ENCODE results near the gene PLCZ1. TPM values are rescaled to one million over a fixed set of nuclear protein-coding genes. Genes with fewer than 3 reads are reported as not detected.

The PLCZ1 gene
- total and polyA plus RNA-seq, 2 experiments from 2014 or later: not detected

- TF ChIP-seq EZH2 (IDR thresholded peaks at IDR 0.05; ENCODE audit: borderline replicate concordance): no peak
- TF ChIP-seq, protein P1, sequence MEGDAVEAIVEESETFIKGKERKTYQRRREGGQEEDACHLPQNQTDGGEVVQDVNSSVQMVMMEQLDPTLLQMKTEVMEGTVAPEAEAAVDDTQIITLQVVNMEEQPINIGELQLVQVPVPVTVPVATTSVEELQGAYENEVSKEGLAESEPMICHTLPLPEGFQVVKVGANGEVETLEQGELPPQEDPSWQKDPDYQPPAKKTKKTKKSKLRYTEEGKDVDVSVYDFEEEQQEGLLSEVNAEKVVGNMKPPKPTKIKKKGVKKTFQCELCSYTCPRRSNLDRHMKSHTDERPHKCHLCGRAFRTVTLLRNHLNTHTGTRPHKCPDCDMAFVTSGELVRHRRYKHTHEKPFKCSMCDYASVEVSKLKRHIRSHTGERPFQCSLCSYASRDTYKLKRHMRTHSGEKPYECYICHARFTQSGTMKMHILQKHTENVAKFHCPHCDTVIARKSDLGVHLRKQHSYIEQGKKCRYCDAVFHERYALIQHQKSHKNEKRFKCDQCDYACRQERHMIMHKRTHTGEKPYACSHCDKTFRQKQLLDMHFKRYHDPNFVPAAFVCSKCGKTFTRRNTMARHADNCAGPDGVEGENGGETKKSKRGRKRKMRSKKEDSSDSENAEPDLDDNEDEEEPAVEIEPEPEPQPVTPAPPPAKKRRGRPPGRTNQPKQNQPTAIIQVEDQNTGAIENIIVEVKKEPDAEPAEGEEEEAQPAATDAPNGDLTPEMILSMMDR (IDR thresholded peaks at IDR 0.05; ENCODE audit: poor library complexity): no peak
- no peak for TF ChIP-seq EZH2phosphoT487 (IDR thresholded peaks at IDR 0.05; ENCODE audit: low read depth, severe bottlenecking, unreplicated experiment)
- H3K79me2 ChIP-seq: no peaks in the 10 kb centered on the region
- no peaks in the 10 kb centered on the region for H3K9me3 ChIP-seq (ENCODE audit: low read depth)
- H4K20me1 ChIP-seq (ENCODE audit: insufficient read depth, poor library complexity, severe bottlenecking): no peaks in the 10 kb centered on the region
- WGBS (ENCODE audit: low lambda C conversion rate, missing lambda C conversion rate): 59% methylated on average over 5 of the region's 5 CpGs
- no peak overlapping the region for H2AFZ ChIP-seq
- DNase-seq (ENCODE audit: low spot score): peak; percentile 7
- peak overlapping the region; percentile 11 for H3K4me2 ChIP-seq
- H3K36me3 ChIP-seq (replicated peaks; ENCODE audit: insufficient read depth, low read depth): no peaks in the 10 kb centered on the region
- H3K9me2 ChIP-seq (replicated peaks; ENCODE audit: insufficient read depth): no peaks in the 10 kb centered on the region
- H3K27me3 ChIP-seq: no peaks in the 10 kb centered on the region
- H3K4me1 ChIP-seq (ENCODE audit: insufficient read depth): no peaks in the 10 kb centered on the region
- H3K27ac ChIP-seq: peak overlapping the region; percentile 6
- H3K4me3 ChIP-seq: no peak overlapping the region
Measured at GRCh38 chr12:18731156-18731555, 6.7 kb downstream of the PLCZ1 start.

- peaks cover 3% of the 10 kb centered on the region for H3K9me2 ChIP-seq (replicated peaks; ENCODE audit: insufficient read depth)
- peak overlapping the region; percentile 26 for H3K4me2 ChIP-seq
- peak; percentile 41 for DNase-seq (ENCODE audit: low spot score)
- no peak overlapping the region for H2AFZ ChIP-seq
- H3K4me1 ChIP-seq (ENCODE audit: insufficient read depth): no peaks in the 10 kb centered on the region
- no peaks in the 10 kb centered on the region for H3K9me3 ChIP-seq (ENCODE audit: low read depth)
- H3K27me3 ChIP-seq: no peaks in the 10 kb centered on the region
- TF ChIP-seq, protein P1 (IDR thresholded peaks at IDR 0.05; ENCODE audit: poor library complexity): no peak
- TF ChIP-seq EZH2 (IDR thresholded peaks at IDR 0.05; ENCODE audit: borderline replicate concordance) (no peak), EZH2phosphoT487 (IDR thresholded peaks at IDR 0.05; ENCODE audit: low read depth, severe bottlenecking, unreplicated experiment) (no peak)
- WGBS (ENCODE audit: low lambda C conversion rate, missing lambda C conversion rate): 48% methylated on average over 2 of the region's 2 CpGs
- no peaks in the 10 kb centered on the region for H3K36me3 ChIP-seq (replicated peaks; ENCODE audit: insufficient read depth, low read depth)
- H3K79me2 ChIP-seq: no peaks in the 10 kb centered on the region
- H3K4me3 ChIP-seq: no peak overlapping the region
- peak overlapping the region; percentile 50 for H3K27ac ChIP-seq
- H4K20me1 ChIP-seq (ENCODE audit: insufficient read depth, poor library complexity, severe bottlenecking): no peaks in the 10 kb centered on the region
Measured at GRCh38 chr12:18723752-18724151, 14.1 kb downstream of the PLCZ1 start.

DNA sequence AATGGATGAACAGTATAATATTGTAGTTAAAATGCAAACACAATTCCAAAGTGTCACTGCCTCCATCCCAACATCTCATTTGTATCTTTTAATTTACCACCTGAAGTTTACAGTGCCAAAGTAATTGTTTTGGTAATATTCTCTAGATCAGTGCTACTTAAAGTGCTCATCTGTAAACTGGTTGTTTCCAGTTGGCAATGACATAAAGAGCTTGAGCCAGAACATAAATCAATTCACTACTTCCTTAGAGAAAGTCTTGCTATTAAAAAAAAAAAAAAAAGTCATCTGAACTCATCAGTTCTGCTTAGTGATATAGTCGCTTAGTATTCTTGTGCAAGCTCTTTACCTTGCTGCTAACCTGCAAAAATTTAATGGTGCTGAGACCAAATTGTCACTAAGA is 16.4 kb downstream of the PLCZ1 start:
- no peaks in the 10 kb centered on the region for H4K20me1 ChIP-seq (ENCODE audit: insufficient read depth, poor library complexity, severe bottlenecking)
- TF ChIP-seq EZH2 (IDR thresholded peaks at IDR 0.05; ENCODE audit: borderline replicate concordance): no peak
- peaks cover 3% of the 10 kb centered on the region for H3K9me2 ChIP-seq (replicated peaks; ENCODE audit: insufficient read depth)
- H3K79me2 ChIP-seq: no peaks in the 10 kb centered on the region
- no peak overlapping the region for H3K4me2 ChIP-seq
- H3K4me3 ChIP-seq: no peak overlapping the region
- H3K27me3 ChIP-seq: no peaks in the 10 kb centered on the region
- H3K9me3 ChIP-seq (ENCODE audit: low read depth): no peaks in the 10 kb centered on the region
- no peak overlapping the region for H3K27ac ChIP-seq
- H3K4me1 ChIP-seq (ENCODE audit: insufficient read depth): no peaks in the 10 kb centered on the region
- no peak for DNase-seq (ENCODE audit: low spot score)
- 100% methylated on average over 1 of the region's 1 CpG for WGBS (ENCODE audit: low lambda C conversion rate, missing lambda C conversion rate)
- H2AFZ ChIP-seq: no peak overlapping the region
- H3K36me3 ChIP-seq (replicated peaks; ENCODE audit: insufficient read depth, low read depth): no peaks in the 10 kb centered on the region

DNA sequence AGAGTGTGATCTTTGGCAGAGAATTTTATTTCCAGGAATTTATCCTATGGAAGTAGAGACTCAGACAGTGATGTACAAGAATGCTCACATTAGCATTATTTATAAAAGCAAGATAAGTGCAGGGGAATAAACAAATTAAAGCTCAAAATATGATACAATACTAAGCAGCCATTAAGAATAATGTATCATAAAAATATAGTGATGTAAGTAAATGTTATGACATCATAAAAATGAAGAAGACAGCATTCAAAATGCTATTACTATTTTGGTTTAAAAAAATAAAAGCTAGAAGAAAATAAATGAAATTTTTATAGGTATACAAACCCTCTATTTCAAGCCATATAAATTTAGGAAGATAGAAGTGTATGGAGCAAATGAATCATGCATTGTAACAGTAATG is 17.1 kb downstream of the PLCZ1 start:
- Histone ChIP-seq H2AFZ (no peak overlapping the region), H3K27me3 (no peaks in the 10 kb centered on the region), H3K36me3 (replicated peaks; ENCODE audit: insufficient read depth, low read depth) (no peaks in the 10 kb centered on the region), H4K20me1 (ENCODE audit: insufficient read depth, poor library complexity, severe bottlenecking) (no peaks in the 10 kb centered on the region), H3K9me3 (ENCODE audit: low read depth) (no peaks in the 10 kb centered on the region), H3K9me2 (replicated peaks; ENCODE audit: insufficient read depth) (peaks cover 3% of the 10 kb centered on the region), H3K79me2 (no peaks in the 10 kb centered on the region), H3K4me2 (no peak overlapping the region), H3K27ac (no peak overlapping the region), H3K4me3 (no peak overlapping the region), H3K4me1 (ENCODE audit: insufficient read depth) (no peaks in the 10 kb centered on the region)
- TF ChIP-seq EZH2phosphoT487 (IDR thresholded peaks at IDR 0.05; ENCODE audit: low read depth, severe bottlenecking, unreplicated experiment): no peak
- TF ChIP-seq, protein P1 (IDR thresholded peaks at IDR 0.05; ENCODE audit: poor library complexity): no peak
- DNase-seq (ENCODE audit: low spot score): no peak

Data from hepatocyte (in vitro differentiated cells).